ENCODE measurements around the gene COL20A1.

GRCh38 chr20:63297371-63297781 lies 4.4 kb downstream of the COL20A1 start:
- TF ChIP-seq CTCF (IDR thresholded peaks at IDR 0.05), result no peak
- no peak for TF ChIP-seq EZH2 (IDR thresholded peaks at IDR 0.05; ENCODE audit: borderline replicate concordance, insufficient read depth, low read depth, low read length, poor library complexity, severe bottlenecking)

Measured in B cell (primary cell).